Motor neuron (in vitro differentiated cells): ENCODE results near the gene LTBP1. TPM values are rescaled to one million over a fixed set of nuclear protein-coding genes. Genes with fewer than 3 reads are reported as not detected.
A peak's percentile ranks its signal among the peaks of the same experiment; 100 is the strongest.
"Not testable (repeated sequence)": the region's sequence is repeated elsewhere in the genome, so short reads cannot be mapped to it uniquely, and the experiment has no call there.

ENCODE experiments used
- ATAC-seq, 8 experiments: fragments of 200-7000 bp; cut with Tn5 transposase; replicated peaks in 6 of 8; 2 replicates each; pipeline ENCODE4 v1.8.0; 2021; ENCODE audit warnings: mild to moderate bottlenecking in 8 of 8, moderate library complexity in 8 of 8
- H3K27ac ChIP-seq, 2 donors: fragments of 250-450 bp; sonication (Bioruptor Pico); 2 replicates each; pipeline ENCODE4 v1.9.0; 2021; ENCODE audit warnings: antibody characterized with exemption in 2 of 2, mild to moderate bottlenecking in 2 of 2, moderate library complexity in 1 of 2
- H3K4me1 ChIP-seq, 2 donors: fragments of 250-450 bp; sonication (Bioruptor Pico); replicated peaks in 1 of 2; 2 replicates each; pipeline ENCODE4 v1.6.1; 2021; ENCODE audit warnings: antibody characterized with exemption in 2 of 2, mild to moderate bottlenecking in 2 of 2, moderate library complexity in 1 of 2
- H3K4me3 ChIP-seq, 5 donors: fragments of 250-450 bp; sonication (Bioruptor Pico); 2 replicates each; pipeline ENCODE4 v1.9.0; 2021; ENCODE audit warnings: antibody characterized with exemption in 5 of 5, mild to moderate bottlenecking in 5 of 5, moderate library complexity in 4 of 5
- WGBS, 10 experiments: fragments of 450-650 bp; shearing (Covaris generic); methylation state at CpG; one replicate each; pipeline ENCODE4 v1.0.0; 2022; 5-methylcytosine and 5-hydroxymethylcytosine counted together
- in situ Hi-C, 9 experiments: fragments of 400-800 bp; cut with MboI; loops; one replicate each; pipeline ENCODE4 v1.15.0; 2021; ENCODE audit warnings: low sequenced_read_pairs in 9 of 9, low pct_unique_long_range_greater_than_20kb in 2 of 9; ENCODE audit not compliant: unreplicated experiment in 9 of 9
- total RNA-seq, 8 experiments: library from RNA; unstranded; fragments of 300-600 nt; gene quantifications; 2 replicates each; pipeline versions ENCODE4 v1.2.3 to v1.2.4, GENCODE V29; 2022

Gene LTBP1
- total RNA-seq, 8 experiments from 2014 or later = 2.8 to 692 (median 20.8) TPM

GRCh38 chr2:33426666-33427231, 480.0 kb downstream of the LTBP1 start:
- ATAC-seq = peak in 4 of 8 experiments; percentile 42 to 92 (median 61)
- Histone ChIP-seq H3K27ac (no peak overlapping the region), H3K4me1 (no peaks in the 10 kb centered on the region), H3K4me3 (no peak overlapping the region)
- 0 to 94% (median 69%) methylated on average over 1 to 3 of the region's 3 CpGs; no CpG with 5 or more reads in 4 of the 10 experiments for WGBS, 10 experiments
- in situ Hi-C loops = no loop called here

GRCh38 chr2:33430077-33430476, 483.3 kb downstream of the LTBP1 start:
- Histone ChIP-seq H3K27ac (no peak overlapping the region), H3K4me1 (no peaks in the 10 kb centered on the region), H3K4me3 (no peak overlapping the region)
- 35 to 75% (median 63%) methylated on average over 2 to 3 of the region's 3 CpGs; no CpG with 5 or more reads in 2 of the 10 experiments for WGBS, 10 experiments
- no peak for ATAC-seq
- in situ Hi-C loops = no loop called here

DNA sequence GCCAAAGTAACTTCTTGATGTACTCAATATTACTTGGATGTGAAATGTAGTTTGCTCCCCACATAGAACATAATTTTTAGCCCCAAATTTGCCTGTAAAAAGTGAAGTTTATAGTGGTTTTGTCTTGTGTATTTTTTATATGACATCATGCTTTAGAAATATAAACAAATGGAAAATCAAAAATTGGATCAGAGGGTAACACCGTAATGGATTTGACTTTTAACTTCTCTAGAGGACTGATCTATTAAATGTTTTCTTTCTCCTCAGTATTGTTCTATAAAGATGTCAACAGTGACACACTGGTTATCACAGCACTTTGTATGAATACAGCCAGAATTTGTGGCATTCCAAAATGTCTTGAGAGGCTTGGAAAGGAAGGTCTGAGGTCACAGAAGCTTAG, 484.1 kb downstream of the LTBP1 start:
- no peak for ATAC-seq
- Histone ChIP-seq H3K4me3 (no peak overlapping the region), H3K27ac (no peak overlapping the region), H3K4me1 (no peaks in the 10 kb centered on the region)
- in situ Hi-C loops = no loop called here
- WGBS, 10 experiments = 25 to 100% (median 83%) methylated on average over 1 of the region's 1 CpG; no CpG with 5 or more reads in 1 of the 10 experiments

DNA sequence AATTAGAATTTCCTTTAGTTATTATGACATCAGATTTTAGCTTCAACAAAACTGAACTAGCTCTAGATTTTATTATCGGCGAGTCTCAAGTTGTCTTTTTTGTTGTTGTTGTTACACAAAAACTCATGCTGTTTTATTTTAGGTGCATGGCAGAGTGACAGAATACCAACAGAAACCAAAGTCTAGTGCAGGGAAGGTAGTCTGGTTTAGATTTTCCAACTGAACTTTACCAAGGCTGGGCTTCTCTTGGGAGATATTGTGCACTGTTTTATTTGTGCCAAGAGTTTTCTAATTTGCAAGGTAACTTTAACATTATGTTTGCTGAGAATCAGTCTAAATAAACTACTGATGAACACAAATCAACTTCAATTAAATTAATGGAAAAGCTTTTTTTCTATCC, 486.1 kb downstream of the LTBP1 start:
- ATAC-seq = no peak
- Histone ChIP-seq H3K27ac (no peak overlapping the region), H3K4me1 (no peaks in the 10 kb centered on the region), H3K4me3 (no peak overlapping the region)
- WGBS, 10 experiments = 50 to 100% (median 84%) methylated on average over 2 of the region's 2 CpGs; no CpG with 5 or more reads in 2 of the 10 experiments
- in situ Hi-C loops = no loop called here

- in situ Hi-C loops = no loop called here
- no peaks in the 10 kb centered on the region for H3K4me1 ChIP-seq
- ATAC-seq = no peak
- H3K27ac ChIP-seq = no peak overlapping the region
- WGBS, 10 experiments = 30 to 84% (median 72%) methylated on average over 3 to 7 of the region's 7 CpGs
- H3K4me3 ChIP-seq = no peak overlapping the region
These were observed 486.8 kb downstream of the LTBP1 start for GRCh38 chr2:33433279-33434235.

DNA sequence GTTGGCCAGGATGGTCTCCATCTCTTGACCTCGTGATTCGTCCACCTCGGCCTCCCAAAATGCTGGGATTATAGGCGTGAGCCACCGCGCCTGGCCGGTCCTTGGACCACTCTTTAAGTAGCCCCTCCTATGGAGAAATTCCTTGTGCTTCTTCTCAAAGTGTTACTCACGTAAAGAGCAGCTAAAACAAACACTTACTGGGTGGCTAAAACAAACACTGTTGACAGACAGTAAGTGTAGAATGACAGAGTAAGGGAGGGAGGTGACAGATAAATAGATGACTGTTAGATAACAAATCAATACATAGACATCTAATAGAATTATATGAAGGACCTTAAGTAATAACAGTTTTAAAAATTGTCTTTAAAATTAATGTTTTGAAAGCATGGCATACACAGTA, 488.8 kb downstream of the LTBP1 start:
- in situ Hi-C loops = no loop called here
- no peak for ATAC-seq
- H3K4me3 ChIP-seq = no peak overlapping the region
- H3K4me1 ChIP-seq = no peaks in the 10 kb centered on the region
- WGBS, 10 experiments = 33 to 94% (median 83%) methylated on average over 1 to 8 of the region's 8 CpGs; no CpG with 5 or more reads in 3 of the 10 experiments
- no peak overlapping the region for H3K27ac ChIP-seq

DNA sequence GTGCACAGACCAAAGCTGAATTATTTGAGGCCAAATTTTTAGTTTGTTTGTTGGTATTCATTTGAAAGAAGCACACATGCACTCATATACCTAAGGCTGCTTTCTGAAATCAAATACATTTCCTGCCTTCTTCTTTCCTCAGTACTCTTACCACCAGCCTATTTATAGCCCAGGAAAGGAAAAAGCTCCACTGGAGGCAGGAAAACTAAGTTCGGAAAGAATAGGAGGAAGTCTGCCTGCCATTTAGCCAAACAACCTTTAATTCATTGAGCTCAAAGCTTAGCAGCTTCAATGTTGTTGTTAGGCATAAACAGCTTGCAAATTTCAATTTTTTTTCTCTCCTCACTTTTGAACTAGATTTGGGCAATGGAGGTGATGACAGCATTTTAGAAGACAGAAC, 489.3 kb downstream of the LTBP1 start:
- in situ Hi-C loops = no loop called here
- Histone ChIP-seq H3K27ac (no peak overlapping the region), H3K4me1 (no peaks in the 10 kb centered on the region), H3K4me3 (no peak overlapping the region)
- 14 to 100% (median 59%) methylated on average over 1 of the region's 1 CpG; no CpG with 5 or more reads in 4 of the 10 experiments for WGBS, 10 experiments
- no peak for ATAC-seq

GRCh38 chr2:33437297-33437696, 490.5 kb downstream of the LTBP1 start:
- in situ Hi-C loops = no loop called here
- Histone ChIP-seq H3K4me1 (no peaks in the 10 kb centered on the region), H3K4me3 (no peak overlapping the region), H3K27ac (no peak overlapping the region)
- peak in 2 of 8 experiments; percentile 77 to 80 for ATAC-seq
- 6 to 100% (median 93%) methylated on average over 2 to 4 of the region's 4 CpGs; no CpG with 5 or more reads in 1 of the 10 experiments for WGBS, 10 experiments

DNA sequence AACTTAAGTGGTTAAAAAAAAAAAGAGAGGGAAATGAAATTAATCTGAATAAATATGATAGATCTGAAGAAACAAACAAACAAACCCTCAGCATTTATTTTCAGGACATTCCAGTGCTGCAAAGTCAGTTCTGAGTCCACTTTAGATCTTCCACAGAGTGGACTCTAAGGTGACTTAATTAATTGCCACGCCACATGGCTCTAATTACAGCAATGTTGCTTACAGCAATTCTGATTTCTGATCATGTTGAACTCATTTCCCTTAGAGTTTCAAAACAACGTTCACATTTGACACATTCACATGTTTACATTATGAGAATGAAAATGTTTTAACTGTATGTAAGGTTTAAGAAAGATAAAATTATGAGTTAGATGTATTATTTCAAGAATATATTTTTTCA, 491.1 kb downstream of the LTBP1 start:
- ATAC-seq = no peak
- 18 to 100% (median 86%) methylated on average over 1 to 2 of the region's 2 CpGs; no CpG with 5 or more reads in 1 of the 10 experiments for WGBS, 10 experiments
- H3K4me3 ChIP-seq = no peak overlapping the region
- in situ Hi-C loops = no loop called here
- peaks cover 0 to 4% of the 10 kb centered on the region in 2 donors for H3K4me1 ChIP-seq
- no peak overlapping the region for H3K27ac ChIP-seq

DNA sequence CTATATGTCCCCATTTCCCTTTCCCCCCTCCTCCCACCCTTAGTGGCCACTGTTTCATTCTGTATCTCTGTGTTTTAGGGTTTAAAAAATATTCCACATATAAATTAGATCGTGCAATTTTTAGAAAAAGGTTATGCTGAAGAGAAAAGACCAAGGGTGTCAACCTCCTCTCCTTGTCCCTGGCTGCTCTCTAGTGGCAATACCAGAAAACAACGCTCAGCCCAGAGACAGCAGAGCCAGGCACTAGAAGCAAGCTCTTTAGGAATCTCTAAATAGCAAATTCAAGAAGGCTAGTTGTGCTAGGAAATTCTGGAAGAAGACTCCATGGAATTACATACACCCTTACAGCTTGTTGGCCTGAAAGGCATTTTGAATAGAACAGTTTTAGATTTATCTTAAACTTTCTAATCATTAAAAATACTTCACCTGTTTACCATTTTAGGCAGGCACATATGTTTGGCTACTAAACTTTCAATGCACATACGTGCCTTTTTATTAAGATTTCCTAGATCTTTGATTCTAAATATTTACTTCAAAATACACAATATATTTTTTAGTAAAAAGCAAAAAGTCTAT, 494.6 kb downstream of the LTBP1 start:
- Histone ChIP-seq H3K4me1 (peaks cover 0 to 4% of the 10 kb centered on the region in 2 donors), H3K4me3 (no peak overlapping the region), H3K27ac (no peak overlapping the region)
- ATAC-seq = peak; percentile 43 to 94 (median 76)
- in situ Hi-C loops = no loop called here
- 11 to 58% (median 44%) methylated on average over 1 to 3 of the region's 3 CpGs; no CpG with 5 or more reads in 1 of the 10 experiments for WGBS, 10 experiments

DNA sequence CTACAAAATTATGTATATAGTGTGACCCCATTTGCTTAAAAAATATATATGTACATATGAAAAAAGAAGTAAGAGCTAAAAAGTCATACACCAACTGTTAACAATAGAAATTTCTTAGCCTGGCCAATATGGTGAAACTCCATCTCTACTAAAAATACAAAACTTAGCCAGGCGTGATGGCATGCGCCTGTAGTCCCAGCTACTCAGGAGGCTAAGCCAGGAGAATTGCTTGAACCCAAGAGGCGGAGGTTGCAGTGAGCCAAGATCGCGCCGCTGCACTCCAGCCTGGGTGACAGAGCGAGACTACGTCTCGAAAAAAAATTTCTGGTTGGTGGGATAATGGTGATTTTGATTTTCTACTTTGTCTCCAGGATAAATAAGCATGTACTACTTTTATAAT, 495.3 kb downstream of the LTBP1 start:
- ATAC-seq, H3K27ac ChIP-seq, in situ Hi-C loops, H3K4me3 ChIP-seq, H3K4me1 ChIP-seq: not testable (repeated sequence)
- 90 to 100% (median 97%) methylated on average over 2 to 9 of the region's 9 CpGs for WGBS, 10 experiments

DNA sequence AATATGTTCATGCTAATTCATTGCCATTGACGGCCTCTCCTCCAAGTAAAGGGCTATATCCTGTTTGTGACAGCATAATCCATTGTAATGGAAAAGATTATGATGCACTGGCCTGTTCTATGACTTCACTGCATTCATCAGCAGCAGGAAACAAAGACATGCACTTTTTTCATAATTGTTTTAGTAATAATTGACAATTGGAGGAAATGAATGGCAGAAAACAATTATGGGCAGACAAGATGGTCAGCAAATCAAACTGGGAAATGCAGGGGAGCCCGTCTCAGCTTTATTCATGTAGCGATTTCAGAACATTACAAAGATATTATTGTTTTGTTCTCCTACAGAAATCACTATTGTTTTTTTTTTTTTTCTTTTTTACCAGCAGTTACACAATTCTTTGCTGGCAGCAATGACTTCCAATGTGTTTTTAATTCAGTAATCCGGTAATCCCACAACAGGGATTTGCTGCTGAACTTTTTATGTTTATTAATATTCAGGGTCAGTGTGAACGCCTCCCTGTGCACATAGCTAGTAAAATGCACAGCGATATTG, 495.9 kb downstream of the LTBP1 start:
- Histone ChIP-seq H3K27ac (no peak overlapping the region), H3K4me1 (peaks cover 0 to 4% of the 10 kb centered on the region in 2 donors), H3K4me3 (no peak overlapping the region)
- in situ Hi-C loops = no loop called here
- ATAC-seq = peak in 5 of 8 experiments; percentile 38 to 68 (median 60)
- 17 to 87% (median 79%) methylated on average over 2 to 6 of the region's 6 CpGs for WGBS, 10 experiments
